NCI-H2081 treated with DMSO at 0.1 percent for 48 hours (cell line): ENCODE measurements around the gene XRCC1.
"Not testable (repeated sequence)": the region's sequence is repeated elsewhere in the genome, so short reads cannot be mapped to it uniquely, and the experiment has no call there.

Source experiments
- DNase-seq: peaks from one replicate; lab custom pipeline; 2025; lab: John Stamatoyannopoulos, UW

Gene XRCC1

DNA sequence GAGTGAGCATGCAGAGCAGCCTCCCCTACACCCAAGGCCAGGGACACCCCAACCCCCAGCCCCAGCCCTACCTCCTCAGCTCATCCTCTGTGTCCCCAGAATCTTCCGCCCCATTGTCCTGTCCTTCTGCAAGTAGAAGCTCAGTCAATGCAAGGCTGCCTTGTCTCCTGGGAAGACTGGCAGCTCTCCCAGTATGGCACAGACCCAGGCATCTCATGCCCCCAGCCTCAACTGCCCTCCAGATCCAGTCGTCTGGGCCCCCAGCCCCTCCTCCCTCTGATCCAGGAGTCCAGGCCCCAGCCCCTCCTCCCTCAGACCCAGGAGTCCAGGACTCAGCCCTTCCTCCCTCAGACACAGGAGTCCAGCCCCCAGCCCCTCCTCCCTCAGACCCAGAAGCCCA is 29.3 kb downstream of the XRCC1 start:
- DNase-seq, result no peak

- DNase-seq, result no peak
These were observed 30.1 kb downstream of the XRCC1 start for GRCh38 chr19:43545276-43545675.

GRCh38 chr19:43544077-43544476 is 31.2 kb downstream of the XRCC1 start:
- DNase-seq, result no peak

GRCh38 chr19:43541920-43542650 is 33.2 kb downstream of the XRCC1 start:
- no peak for DNase-seq

GRCh38 chr19:43540381-43540780 is 34.9 kb downstream of the XRCC1 start:
- DNase-seq, result no peak

DNA sequence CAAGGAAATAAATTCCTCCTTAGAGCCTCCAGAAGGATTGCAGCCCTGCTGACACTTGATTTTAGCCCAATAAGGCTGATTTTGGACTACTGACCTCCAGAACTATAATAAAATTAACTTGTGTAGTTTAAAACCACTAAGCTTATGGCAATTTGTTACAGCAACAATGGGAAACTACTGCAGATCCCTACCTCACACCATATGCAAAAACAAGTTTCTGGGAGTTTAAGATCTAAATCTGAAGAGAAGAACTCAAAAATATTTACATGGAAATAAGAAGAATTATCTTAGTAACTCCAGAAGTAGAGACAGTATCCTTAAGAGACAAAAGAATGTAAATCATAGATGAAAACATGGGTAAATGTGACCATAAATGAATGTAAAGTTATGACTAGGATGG is 36.4 kb downstream of the XRCC1 start:
- no peak for DNase-seq

- no peak for DNase-seq
These were observed 40.2 kb downstream of the XRCC1 start for GRCh38 chr19:43534816-43535761.

GRCh38 chr19:43534305-43534815 is 41.0 kb downstream of the XRCC1 start:
- DNase-seq, result no peak

GRCh38 chr19:43533546-43534304 is 41.6 kb downstream of the XRCC1 start:
- peak; percentile 57 for DNase-seq

GRCh38 chr19:43532962-43533545 is 42.3 kb downstream of the XRCC1 start, which contains the start of gene ZNF575:
Gene ZNF575, plus strand, starts transcription at chr19:43533188. Its CDS starts 1,235 bp downstream, at chr19:43534423.
- DNase-seq, result peak; percentile 27

DNA sequence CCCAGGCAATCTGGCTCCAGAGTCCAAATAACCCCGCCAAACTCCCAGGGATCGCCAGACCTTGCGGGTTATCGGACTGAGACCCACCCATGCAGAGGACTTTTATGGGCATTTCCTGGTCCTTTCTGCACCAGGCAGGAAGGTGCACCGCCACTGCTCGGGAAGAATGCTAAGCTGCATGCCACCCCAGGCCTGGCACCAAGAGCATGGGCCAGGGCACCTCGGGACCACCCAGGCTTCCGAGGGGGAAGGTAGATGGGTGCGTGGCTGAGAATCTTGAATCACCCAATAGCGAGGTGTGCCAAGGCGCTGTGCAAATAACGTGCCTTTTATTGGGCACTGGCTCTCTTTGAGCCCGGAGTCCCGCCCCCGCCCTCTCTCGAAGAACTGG is 42.8 kb downstream of the XRCC1 start:
- DNase-seq, result no peak

- DNase-seq, result no peak
These were observed 47.3 kb downstream of the XRCC1 start for GRCh38 chr19:43527860-43528622.

DNA sequence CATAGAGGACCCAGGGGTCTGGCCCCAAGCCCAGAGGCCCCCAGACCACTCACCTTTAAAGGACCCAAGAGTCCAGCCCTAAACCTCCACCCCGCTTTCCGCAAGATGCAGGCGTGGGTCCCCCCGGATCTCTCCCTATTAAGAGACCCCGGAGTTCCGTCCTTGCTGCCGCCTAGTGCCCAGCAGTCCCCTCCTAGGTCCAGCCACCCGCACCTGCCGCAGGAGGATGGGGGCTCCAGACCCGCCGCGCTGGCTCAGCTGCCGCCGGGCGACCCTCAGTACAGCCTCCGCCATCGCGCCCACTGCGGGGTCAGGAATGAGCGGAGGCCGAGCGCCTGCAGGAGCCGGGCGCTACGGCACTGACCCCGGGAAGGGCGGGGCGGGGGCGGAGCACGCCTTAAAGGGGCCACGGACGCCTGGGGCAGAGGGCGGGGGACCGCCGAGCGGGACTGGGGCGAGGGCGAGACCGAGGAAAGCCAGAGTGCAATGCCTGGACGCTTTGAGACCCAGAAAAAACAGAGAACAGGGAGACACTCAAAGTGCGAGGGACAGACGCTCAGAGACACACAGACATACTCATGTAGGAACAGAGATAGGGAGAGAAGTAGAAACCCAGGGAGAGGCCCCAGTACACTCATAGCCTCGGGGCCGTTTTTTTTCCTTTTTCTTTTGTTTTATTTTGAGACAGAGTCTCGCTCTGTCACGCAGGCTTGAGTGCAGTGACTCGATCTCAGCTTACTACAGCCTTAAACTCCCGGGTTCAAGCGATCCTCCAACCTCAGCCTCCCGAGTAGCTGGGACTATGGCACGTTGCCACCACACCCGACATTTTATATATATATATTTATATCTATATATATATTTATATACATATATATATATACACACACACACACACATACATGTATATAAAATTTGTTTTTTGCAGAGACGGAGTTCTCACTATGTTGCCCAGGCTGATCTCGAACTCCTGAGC is 48.2 kb downstream of the XRCC1 start, which contains the start of gene ETHE1:
Gene ETHE1 (minus strand): TSS at position 318 of the 976 bp plus-strand sequence. CDS start 24 bp downstream, at position 294.
- no peak for DNase-seq

DNA sequence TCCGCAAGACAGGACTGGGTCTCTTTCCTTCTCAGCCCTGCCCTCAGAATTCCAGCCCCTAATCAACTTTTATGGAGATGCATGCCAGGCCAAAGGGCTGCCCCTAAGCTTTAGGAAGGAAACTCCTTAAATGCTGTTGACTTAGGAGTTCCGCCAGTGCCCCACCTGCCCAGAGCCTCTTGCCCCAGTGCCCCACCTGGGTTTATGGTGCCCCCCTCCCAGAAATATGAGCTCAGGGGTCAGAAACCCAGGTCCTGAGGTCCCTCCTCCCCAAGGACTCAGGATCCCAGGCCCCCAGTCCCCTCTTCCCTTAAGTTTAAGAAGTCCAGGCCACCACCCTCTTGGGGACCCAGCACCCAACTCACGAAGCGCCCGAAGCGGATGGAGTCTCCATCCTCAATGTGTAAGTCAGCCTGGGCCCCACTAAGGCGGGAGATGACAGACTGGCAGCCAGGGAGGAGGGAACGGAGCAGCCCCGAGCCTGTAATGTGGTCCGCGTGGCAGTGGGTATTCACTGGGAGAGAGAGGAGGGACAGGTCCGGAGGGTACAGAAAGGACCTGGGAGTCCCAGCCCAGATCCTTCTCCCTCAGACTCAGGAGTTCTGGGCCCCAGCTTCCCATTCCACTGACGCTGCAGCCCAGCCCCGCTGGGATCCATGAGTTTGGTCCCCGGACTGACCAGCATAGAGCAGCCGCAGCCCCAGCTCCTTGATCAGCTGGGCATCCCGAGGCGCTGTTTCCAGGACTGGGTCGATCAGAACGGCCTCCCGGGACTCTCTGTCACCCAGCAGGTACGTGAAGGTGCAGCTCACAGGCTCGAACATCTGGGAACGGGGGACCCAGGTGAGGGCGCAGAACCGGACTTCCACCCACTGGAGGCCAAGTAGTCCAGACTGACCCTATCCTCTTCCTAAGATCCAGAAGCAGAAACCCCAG is 49.2 kb downstream of the XRCC1 start:
- DNase-seq, result no peak

DNA sequence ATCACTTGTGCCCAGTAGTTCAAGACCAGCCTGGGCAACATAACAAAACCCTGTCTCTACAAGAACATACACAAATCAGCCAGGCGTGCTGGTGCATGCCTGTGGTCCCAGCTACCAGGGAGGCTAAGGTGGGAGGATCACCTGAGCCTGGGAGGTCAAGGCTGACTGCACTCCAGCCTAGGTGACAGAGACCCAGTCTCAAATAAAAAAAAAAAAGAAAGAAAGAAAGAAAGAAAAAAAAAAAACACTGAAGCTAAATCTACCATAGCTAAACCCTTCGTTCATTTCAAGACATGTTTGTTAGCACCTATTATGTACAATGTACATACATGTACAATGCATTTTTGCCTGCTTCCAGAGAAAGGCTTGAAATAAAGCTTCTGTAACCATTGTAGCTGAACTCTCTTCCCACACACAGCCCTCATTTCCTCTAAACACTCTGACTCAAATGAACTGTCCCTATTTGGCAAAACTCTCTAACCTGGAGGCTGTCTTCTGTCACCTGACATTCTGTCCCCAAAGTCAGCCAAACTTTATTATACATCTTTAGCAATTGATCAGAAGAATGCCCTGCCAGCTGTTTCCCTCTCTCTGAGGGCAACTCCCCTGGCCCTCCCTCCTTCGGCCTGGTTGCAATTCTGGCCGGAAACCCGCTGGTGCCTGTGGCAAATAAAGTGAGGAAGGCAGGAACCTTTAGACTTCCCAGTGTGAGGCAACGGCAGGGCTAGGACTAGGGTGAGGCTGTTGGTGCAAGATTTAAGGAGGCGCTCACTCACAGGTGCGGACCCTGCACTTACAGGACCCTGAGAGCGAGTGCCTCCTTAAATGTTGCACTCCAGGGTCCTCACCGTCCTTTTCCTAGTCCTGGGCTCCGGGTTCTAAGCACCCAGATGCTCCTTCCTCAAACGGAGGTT is 50.1 kb downstream of the XRCC1 start:
- no peak for DNase-seq

GRCh38 chr19:43523696-43524095 is 51.6 kb downstream of the XRCC1 start:
- DNase-seq, result not testable (repeated sequence)

- no peak for DNase-seq
These were observed 52.4 kb downstream of the XRCC1 start for GRCh38 chr19:43522929-43523328.
